HG03103 (cell line): Measurements from ENCODE around the gene LY6G5B.
A peak's percentile ranks its signal among the peaks of the same experiment; 100 is the strongest.

Source experiments
- ATAC-seq: cut with Tn5 transposase; IDR thresholded peaks from one replicate; pipeline ENCODE4 v1.9.1; 2021; ENCODE audit warnings: low read depth; ENCODE audit not compliant: unreplicated experiment

Gene LY6G5B

DNA sequence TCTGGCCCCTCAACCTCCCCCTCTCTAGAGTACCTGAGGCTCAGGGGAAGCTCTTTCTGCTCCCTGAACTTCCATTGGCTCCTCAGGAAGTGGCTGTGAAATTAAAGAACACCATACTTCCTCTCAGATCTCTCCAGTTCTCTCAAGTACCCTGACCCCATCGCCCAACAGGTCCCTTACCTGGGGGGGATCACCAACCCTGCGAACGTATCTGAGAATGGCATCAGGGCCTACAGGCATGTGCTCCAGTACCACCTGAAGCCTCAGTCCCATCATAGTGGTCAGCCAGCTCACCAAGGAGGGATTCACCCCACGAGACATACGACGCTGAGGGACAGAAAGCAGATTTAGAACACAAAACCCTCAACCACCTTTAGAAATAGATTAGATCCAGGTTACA, 29.2 kb upstream of the LY6G5B start:
- no peak for ATAC-seq

DNA sequence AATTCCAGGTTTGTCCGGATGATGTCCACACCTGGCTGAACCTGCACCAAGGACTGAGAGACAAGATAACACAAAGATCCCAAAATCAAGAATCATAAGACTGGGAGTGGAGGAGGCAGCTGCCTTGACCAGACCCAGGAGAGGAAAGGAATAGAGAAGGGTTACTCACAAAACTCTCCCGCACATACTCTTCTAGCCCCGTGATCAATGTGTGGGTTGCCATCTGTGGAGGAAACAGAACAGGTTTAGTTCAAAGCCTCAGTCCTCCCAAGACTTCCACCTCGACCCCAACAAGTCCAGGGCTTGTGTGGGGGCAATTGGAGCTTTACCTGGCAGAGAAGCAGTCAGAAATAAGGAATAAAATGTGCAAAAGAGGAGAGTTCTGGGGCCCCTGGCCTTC, 28.4 kb upstream of the LY6G5B start:
- no peak for ATAC-seq

DNA sequence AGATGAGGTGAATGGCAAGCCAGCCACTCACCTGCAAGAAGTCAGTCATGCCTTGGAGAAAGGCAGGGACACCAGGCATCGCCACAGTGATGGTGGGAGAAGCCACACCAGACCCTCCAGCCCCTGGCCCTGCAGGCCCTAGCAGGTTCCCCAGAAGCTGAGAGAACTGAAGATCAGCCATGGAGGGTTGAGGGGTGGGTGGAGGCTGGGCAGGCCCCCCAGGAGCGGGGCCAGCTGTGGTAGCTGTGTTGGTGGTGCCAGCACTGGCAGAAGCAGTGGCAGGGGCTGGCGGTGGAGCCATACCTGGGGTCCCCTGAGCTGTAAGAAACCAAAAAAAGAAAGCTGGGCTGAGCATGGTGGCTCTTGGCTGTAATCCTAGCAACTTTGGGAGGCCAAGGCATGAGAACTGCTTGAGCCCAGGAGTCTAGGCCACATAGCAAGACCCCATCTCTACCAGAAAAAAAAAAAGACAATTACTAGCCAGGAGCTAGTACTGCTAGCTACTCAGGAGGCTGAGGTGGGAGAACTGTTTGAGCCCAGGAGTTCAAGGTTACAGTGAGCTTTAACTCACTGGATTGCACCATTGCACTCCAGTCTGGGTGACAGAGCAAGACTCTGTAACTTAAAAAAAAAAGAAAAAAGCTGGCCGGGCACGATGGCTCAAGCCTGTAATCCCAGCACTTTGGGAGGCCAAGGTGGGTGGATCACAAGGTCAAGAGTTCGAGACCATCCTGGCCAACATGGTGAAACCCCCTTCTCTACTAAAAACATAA, 26.8 kb upstream of the LY6G5B start:
- ATAC-seq: no peak

DNA sequence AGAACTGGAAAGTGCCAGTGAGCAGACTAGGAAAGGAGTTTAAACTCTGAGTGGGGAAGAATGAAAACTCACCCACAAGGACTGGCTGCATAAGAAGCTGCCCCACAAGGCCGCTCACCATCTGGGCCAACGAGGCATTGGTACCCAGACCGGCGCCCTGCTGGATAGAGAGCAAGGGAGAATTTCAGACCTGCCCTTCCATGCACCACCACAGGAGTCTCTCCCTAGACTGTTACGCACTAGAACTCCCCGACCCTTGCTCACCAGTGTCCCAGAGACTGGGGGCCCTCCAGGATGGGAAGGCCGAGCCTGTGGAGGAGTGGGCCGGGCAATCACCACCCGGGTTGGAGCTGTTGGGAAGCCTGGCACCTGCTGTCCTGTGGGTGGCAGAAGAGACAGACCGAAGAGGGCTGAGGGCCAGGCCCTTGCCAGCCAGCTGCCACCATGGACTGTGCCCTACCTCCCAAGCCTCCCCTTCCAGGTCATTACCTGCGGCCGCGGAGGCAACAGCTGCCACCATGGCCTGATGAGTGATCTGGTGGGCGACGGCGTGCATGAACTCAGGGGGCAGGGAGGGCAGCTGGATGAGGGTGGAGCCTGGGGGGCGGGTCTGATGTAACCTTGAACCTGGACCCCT, 25.8 kb upstream of the LY6G5B start:
- ATAC-seq: no peak

DNA sequence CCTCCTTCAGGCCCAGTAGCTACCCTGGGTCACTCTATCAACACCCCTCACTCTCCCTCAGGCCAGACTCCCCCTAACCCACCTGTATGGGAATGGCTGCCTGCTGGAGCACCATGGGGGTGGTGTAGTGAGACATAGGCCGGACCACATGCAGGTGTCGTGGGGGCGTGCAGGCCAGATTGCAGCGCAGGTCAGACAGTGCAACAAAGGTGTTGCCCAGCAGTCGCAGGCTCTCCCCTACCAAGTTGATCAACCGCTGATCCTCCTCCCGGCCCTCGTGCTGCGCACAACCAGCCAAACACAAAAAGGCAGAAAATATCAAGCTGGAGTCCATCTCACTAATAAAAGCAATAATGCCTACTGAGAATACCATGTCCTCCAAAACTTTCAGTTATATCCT, 24.5 kb upstream of the LY6G5B start:
- no peak for ATAC-seq

DNA sequence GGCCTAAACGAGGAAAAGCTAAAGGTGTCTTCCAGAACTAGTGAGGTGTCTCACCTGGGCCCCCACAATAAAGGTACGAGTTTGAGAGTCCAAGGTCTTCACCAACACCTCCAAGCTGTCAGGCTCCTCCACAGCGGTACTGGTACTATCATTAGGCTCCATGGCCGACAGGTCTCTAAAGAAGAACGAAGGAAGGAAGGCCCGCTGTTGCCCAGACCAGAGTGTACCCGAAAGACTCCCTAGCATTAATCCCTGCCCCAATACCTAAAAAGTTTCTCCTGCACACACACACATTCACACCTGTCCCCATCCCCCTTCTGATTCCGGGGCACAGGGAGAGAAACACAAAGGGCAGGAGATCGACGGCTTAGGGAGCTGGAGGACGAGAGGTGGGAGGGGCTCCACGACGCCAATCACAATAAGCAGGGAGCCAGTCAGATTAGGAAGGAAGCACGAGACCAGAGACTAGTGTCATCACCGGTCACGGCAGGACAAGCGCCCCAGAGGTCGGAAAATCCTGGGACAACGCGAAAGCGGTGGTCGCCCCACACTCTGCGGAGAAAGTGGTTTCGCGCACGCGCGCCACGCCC, 18.1 kb upstream of the LY6G5B start:
- ATAC-seq: peak; percentile 26

DNA sequence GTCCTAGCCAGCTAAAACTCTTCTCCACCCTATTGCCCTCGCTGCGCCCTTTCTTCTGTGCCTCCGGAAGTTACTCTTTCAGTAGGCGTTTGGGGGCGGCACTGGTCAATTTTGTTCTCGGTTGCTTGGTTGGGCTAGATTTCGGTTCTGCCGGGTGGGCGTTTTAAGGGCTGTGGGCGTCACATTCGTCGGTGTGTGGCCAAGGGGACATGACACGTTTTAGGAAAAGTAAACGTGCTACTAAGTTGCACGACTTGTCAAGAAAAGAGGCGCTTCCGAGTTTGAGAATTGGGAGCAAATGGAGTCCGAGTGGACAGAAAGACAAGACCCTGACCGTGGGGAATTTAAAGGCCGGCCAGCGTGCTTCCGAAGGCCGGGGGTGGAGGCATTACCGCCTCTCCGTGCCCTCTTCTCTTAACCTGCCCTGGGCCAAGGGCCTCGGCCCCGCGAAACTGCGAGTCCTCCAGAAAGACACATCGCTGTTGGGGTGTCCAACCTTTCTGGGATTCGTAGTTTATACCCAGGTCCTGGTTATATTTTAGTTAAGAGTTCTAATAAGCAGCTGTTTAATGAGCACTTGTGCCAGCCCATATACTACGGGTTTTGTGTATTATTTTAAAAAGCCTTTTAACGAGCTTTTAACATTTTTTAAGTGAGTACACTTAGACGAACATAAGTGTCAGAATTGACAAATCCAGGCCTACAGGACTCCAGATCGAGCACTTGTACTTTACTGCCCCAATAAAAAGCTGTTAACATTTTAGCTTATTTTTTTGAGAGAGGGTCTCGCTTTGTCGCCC, 16.7 kb upstream of the LY6G5B start:
- peak; percentile 49 for ATAC-seq

DNA sequence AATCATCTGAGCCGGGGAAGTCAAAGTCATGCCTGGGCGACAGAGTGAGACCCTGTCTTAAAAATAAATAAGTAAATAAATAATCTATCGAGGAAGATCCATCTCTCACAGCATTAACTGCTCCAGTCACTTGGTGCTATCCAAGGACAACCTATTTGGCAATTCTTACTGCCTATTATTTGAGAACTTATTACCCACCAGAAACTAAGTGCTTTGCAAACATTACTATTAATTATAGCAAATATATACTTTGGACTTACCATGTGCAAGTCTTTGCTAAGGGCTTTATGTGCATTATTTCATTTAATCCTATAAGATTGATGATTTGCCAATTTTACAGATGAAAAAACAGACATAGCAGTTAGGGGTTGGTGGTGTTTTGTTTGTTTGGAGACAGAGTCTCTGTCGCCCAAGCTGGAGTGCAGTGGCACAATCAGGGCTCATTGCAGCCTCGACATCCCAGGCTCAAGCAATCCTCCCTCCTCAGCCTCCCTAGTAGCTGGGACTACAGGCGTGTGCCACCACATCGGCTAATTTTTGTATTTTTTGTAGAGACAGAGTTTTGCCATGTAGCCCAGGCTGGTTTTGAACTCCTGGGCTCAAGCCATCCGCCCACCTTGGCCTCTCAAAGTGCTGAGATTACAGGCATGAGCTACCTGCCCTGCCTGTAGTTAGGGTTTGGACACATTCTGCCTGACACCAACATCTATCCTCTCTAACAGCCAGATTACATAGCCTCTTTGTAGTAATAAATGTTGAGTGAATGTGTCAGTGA, 15.0 kb upstream of the LY6G5B start:
- ATAC-seq: no peak

DNA sequence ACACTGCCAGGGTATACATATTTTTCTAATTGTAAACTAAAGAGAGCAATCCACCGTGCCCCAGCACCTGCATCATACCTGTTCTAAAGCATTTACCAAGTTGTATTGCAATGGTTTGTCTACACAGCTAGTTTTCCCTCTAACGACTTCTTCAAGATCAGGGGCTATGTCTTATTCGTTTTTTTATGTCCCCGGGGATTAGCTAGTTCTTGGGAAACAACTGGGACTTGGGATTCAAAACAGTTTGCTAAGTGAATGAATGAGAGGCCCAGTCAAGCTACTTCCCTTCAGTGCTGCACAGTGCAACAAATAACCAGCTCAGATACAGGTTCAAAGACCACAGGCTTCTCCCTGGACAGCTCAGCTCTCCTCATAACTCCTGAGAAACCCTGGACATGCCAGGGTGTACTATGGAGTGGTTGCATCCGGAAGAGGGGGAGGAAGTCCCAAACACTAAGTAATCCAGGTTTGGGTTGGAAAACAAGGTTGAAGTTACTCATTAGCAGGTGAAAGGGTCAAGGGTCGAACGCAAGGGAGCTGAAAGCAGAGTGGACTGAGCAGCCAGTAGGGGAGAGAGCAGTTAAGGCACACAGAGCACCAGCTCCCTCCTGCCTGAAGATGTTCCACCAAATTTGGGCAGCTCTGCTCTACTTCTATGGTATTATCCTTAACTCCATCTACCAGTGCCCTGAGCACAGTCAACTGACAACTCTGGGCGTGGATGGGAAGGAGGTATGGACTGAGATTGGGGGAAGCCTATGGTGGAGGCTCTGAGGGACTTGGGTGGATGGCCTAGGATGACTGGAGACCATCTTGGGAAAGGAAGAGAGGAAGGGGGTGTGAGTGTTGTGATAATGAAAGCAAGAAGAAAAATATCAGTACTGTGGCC, 14.2 kb upstream of the LY6G5B start, which contains the start of gene APOM:
TSS of gene APOM (plus strand) at position 546 of the 889 bp plus-strand sequence. CDS start at position 619, 73 bp downstream.
- no peak for ATAC-seq

DNA sequence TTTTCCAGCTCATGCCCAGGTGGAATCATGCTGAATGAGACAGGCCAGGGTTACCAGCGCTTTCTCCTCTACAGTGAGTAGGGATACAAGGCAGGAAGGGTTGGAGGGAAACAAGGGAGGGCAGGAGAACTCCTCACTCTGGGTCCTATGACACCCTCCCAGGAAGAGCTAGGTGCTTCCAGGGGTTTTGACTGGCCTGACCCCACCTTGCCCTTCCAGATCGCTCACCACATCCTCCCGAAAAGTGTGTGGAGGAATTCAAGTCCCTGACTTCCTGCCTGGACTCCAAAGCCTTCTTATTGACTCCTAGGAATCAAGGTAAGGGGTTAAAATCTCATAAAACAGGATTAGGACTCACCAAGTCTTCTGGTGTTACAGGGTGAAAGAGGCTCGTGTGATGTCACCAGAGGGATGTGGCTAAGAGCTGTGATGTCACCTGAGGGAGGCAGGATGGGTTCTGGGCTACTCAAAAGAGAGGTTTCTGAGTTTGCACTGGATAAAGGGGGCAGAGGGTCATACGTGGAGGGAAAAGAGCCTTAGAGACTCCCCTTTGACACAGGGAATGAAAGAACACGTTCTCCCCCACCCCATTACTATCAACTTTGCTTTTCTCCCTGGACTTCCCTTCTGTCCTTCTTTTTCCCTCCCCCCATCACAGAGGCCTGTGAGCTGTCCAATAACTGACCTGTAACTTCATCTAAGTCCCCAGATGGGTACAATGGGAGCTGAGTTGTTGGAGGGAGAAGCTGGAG, 12.2 kb upstream of the LY6G5B start:
- no peak for ATAC-seq

DNA sequence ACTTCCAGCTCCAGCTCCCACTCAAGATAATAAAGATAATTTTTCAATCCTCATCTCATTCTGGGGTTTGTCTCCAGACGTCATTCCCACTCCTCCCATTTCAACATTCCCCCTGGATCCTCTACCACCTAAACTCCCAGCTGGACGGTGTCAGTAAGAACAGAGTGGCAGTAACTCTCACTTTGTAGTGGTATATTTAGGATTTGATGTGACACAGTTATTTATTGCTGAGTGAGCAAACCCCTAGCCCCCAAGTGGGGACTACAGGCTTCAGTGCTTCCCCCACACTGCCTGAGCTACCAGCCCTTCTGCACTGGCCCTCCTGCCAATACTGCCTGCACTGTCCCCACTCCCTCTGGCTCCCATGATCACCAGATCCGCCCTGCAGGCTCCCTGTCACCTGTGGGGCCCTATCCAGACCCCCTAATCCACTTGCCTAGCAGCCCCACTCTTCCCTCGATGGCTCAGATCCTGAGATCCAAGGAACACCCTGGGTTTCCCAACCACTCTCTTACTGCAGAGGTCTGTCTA, 11.6 kb upstream of the LY6G5B start:
- ATAC-seq: no peak

DNA sequence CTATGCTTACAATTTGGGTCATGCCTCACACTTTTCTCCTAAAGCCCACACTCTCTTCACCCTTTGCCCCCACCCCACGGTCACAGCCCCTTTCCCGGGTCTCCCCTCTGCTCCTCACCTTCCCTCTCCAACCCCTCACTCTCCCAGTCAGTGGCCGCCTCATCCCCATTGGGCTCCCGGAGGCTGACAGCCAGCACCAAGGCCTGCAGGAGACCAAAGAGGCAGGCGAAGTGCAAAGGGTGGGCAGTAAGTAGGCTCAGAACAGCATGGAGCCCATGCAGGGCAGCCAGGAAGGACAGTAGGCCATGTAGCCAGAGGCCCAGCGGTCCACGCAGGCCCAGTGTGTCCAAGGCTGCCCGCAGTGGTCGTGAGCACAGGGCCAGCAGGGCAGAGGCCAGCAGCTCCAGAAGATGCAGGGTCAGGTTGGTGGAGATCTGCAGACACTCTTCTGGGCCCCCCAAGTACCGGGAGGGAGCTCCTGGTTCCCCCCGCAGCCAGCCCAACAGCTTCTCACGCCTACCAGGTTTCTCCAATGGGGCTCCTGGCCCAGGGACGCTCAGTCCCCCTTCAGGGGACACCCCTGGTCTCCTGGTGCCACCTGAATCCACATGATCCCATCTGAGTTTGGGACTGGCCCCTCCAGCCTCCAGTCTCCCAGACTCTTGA, 10.7 kb upstream of the LY6G5B start:
- no peak for ATAC-seq

DNA sequence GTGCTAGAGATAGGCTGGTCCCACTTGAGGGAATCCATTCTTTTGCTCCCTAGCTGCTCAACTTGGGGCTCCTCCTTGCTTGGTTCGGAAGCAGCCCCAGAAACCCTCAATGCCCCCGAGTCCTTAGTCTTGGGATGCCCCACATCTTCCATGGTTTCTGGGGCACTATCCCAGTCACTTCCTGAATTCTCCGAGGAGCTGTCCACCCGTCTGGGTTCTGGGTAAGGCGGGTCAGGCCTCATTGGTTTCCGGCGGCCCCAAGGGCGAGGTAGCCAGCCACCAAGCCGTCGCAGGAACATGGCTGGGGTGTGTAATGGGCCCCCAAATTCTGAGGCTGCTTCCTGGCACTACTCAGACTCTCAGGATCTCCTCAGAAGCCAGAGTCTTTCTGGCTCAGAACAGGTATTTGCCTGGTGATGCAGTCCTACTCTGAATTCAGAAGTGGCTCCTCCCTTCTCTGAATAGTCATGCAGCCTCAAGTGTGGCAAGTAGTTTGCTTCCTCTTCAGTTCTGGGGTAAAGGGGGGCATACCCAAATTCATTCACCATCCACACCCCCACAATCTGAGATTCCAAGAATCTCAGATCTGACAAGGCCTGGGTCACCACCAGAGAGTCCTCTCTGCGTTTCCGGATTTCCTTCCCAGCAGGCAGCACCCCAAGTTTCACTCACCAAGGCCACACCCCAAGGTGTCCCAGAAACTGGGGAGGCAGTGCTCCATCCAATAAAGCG, 10.0 kb upstream of the LY6G5B start:
- ATAC-seq: no peak

DNA sequence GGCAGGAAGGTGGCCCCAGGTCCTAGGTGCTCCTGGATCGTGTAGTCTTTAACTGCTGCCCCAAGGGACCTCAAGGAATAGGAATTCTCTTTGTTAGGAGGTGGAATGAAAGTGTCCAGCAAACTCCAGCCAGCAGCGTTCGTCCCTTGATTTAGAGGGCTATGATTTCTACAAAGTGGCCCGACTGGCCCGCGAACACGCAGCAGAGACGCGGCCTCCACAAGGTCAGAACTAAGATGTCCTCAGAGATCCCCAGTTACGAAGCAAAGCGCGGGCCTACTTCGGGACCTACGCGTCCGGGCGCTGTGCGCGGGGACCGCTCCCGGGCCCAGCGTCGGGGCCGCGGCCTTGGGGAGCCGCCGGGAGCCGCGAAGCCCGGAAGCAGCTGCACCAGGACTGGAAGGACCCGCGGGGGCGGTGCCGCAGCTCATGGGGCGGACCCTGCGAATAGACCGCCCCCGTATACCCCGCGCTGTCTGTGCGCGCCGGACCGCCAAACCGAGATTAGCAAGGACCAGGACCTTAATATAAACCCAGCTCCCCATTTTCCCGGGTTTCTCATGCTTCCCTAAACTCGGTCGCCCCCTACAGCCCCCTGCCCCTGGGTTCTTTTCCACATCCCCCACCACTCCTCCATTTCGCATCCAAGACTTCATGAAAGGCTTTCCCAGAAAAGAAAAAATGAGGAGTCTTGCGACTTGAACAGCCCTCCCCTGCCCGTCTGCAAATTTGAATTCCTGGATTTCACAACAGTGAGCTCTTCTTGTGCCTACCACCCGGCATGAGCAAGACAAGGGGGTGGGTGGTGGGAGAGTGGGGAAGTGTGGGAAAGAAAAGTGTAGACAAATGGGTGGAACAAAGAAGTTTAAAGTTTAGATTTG, 9.2 kb upstream of the LY6G5B start, which contains the start of gene C6orf47:
TSS of gene C6orf47 (minus strand) at position 398 of the 881 bp plus-strand sequence. CDS start 831 bp downstream, outside the sequence.
- ATAC-seq: no peak

DNA sequence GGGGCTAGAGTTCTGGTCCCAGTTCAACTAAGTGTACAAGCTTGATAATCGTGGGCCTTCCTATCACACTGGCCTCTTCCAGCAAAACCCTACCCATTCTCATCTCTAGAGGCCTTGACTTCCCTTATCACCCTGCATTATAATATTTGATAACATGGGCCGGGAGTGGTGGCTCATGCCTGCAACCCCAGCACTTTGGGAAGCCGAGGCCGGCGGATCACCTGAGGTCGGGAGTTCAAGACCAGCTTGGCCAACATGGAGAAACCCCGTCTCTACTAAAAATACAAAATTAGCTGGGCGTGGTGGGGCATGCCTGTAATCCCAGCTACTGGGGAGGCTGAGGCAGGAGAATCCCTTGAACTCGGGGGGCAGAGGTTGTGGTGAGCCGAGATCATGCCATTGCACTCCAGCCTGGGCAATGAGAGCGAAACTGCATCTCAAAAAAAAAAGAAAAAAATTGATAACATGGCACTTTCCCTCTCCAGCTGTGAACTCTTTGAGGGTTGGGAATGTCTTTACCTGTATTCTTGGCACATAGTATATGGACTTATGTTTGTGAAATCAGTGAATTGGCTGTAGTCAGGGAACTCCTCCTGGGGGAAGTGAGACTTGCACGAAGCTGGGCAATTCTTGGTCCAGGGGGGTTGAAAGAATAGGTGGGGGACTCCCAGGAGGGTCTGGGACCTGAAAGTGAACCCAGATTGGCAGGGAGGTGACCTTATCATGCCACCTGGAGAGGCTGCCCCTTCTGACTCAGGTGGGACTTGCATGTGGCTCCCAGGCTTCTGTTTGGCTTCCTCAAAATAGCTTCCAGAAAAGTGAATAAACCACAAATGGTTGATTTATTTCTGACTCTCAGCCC, 8.3 kb upstream of the LY6G5B start:
- no peak for ATAC-seq
